NCI-H82 treated with DMSO at 0.1 percent for 48 hours (cell line): ENCODE results near the gene FBLN5.
"Not testable (repeated sequence)": the region's sequence is repeated elsewhere in the genome, so short reads cannot be mapped to it uniquely, and the experiment has no call there.

Experiments used
- DNase-seq: peaks from one replicate; lab custom pipeline; 2025; ENCODE audit not compliant: unreplicated experiment; lab: John Stamatoyannopoulos, UW

The FBLN5 gene

DNA sequence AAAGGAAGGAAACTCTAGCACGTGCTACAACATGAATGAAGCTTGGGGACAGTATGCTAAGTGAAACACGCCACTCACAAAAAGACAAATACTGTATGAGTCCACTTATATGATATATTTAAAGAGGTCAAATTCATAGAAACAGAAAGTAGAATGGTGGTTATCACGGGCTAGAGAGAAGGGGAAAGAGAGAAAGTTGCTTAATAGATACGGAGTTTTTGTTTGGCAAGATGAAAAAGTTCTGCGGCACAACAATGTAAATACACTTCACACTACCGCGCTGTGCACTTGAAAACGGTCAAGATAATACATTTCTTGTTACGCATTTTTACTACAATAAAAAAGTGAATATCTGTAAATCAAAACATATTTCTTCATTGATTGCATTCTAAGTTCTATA, 37.3 kb downstream of the FBLN5 start:
- no peak for DNase-seq

DNA sequence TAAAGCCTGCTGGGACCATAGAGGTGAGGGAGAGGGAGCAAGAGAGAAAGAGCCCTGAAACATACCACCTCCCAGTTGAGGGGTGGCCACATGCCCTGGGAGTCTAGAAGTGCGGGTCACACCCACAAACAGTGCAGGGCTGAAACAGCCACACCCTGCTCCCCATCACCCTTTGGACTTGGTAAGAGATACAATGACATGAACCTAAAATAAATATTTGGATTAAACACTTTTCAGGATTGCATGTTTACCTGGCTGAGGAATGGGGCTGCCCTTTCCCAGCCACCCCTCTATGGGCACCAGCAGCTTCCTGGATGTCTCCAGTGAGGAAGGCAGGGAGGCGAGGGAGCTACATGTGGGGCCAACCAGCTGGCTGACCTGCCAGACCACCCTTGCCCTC, 41.1 kb downstream of the FBLN5 start:
- DNase-seq: no peak

DNA sequence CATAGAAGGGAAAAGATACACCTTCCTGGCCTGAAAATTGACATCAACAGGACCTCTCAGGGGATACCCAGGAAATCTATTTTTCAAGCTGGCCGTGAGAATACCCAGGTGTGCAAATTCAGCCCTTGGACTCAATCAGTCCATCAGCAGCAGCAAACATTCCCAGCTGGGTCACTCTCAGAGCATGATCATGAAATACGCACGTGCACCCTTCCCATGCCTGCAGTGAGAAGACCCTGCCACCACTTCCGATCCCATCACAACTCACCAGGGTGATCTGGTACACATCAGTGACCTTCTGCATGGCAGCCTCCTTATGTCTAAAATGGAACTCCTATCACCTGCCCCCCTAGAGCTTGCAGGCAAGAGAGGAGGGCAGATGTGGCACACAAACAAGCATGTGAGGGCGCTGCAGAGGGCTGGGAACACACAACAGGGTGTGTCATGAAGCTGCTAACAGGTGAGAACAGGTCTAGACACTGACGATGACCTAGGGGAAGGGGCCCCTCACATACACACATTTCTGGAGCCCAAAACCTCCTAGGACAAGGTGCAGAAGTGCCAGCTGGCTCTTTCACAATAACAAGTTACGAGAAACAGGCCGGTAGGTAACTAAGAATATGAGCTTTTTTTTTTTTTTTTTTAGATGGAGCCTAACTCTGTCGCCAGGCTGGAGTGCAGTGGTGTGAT, 42.4 kb downstream of the FBLN5 start:
- no peak for DNase-seq

DNA sequence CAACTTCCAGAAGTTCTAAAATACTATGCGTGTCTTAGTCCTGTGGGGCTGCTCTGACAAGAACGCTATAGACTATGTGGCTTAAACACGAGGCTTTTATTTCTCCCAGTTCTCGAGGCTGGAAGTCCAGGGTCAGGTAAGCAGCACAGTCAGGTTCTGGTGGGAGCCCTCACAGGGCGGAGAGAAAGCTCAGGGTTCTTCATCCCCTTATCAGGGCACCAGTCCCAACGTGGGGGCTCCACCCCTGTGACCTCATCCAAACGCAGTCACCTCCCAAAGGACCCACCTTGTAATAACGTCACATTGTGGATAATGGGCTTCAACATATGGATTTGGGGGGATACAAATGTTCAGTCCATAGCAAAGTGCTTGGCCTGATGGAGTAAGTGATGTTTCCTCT, 43.0 kb downstream of the FBLN5 start:
- no peak for DNase-seq

DNA sequence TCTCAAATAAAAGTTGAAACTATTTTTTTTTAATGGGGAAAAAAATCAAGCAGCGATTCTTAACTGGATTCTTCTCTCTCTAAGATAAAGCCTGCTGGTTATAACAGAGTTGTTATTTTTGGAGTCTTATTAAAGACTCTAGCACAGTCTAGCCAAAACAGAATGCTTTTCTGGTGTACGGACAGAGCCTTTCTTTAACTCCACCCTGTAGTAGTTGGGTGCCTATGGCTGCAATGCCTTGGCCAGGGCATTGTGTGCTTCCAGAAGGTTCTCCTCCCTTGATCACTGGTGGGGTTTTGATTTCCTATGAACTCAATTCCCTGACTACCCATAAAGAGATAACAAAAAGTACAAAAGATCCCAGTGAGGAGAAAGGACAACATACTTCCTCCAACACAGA, 44.4 kb downstream of the FBLN5 start:
- no peak for DNase-seq

DNA sequence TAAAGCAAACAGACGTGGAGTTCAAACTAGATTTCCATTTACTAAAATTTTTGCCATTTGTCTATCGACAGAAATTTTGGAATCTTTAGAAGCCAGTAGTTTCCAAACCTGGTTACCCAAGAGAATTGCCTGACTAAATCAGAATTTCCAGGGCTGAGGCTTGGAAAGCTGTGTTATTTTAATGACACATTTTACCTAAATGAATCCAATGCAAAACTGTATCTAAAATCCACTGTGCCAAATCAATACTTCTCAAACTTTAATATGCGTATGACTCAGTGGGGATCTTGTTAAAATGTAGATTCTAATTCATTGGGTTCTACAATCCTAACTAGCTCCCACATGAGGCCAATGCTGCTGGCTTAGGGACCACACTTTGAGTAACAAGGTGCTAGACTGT, 45.2 kb downstream of the FBLN5 start:
- no peak for DNase-seq

DNA sequence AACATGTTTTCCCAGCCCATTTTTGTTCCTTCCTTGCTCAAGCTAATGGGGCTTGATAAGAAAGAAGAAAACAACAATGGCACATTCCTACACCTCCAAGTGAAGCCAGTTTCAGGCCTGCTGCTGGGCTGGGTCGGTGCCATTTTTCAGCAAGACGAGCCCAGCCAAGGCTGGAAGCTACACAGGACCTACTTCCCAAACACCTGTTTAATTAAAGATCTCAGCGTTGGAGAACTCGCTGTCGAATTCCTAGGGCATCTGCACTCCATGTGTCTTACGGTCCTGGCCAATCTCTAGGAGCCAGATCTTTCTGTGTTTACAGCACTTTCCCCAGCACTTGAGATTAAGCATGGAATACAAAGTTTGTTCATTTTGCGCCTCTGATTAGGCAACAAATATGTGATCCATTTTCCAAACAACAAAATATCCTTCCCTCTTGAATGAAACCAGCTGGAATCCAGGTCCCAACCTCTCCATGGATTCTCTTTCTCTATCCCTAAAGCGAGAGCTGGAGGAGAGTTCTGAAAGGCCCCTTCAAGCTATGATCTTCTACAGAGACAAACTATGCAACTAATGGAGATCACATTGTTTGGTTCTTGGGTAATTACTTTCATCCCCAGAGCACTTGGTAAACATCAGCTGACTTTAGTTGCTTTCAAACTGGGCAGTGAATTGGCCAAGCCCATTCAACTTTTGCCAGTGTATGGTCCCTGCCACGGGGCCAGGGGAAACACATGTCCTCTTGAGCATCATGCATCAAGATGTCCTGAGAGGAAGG, 45.9 kb downstream of the FBLN5 start:
- DNase-seq: no peak

DNA sequence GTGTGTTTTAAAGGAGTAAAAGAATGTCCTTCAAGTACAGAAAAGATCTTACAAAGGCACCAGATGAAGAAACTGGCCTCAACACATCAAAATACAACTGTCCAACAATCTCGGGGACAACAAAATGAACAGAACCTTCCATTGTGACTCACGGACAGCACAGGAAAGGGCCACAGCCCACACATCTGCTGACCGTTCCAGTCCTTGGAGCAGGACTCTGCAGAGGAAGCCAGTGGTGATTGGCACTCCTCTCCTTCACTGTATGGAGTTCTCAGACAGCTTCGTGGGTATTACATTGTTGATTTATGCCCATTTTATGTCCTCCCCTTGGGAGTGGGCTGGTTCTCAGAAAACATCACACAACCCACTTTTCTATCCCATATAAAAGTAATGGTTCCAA, 47.7 kb downstream of the FBLN5 start:
- no peak for DNase-seq

DNA sequence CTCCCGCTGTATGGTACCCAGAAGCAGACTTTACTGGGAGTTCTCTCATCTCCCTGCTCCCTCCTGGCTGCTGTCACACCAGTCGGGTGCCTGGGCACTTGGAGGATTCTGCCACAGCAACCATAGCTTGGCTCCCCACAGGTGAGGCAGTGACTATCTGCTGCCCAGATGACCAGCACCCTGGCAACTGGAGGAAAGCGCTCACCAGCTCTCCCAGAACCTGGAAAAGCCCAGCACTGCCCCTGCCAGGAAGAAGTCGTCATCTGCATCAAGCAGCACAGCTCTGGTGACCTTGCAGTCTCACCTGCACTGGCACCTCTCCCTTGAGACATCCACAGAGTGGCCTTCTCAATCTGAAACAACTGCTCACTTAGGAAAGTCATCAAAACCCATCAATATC, 48.3 kb downstream of the FBLN5 start:
- no peak for DNase-seq

DNA sequence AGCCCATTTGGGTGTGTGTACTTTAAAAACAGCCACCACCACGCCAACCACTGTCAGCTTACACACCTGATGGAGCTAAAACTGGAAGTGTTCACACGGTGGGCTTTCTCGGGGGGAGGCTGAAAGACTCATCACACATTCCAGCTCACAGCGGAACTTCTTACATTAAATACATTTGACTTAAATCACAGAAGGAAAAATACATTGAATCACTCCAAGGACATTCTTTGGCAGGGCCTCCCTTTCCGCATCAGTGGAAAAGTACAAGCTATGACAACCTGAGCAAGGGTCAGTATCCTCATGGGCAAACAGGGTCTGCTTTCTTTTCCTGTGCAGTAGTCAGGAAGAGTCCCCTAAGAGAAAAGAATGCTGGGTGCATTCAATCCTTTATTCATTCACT, 49.1 kb downstream of the FBLN5 start:
- DNase-seq: no peak

DNA sequence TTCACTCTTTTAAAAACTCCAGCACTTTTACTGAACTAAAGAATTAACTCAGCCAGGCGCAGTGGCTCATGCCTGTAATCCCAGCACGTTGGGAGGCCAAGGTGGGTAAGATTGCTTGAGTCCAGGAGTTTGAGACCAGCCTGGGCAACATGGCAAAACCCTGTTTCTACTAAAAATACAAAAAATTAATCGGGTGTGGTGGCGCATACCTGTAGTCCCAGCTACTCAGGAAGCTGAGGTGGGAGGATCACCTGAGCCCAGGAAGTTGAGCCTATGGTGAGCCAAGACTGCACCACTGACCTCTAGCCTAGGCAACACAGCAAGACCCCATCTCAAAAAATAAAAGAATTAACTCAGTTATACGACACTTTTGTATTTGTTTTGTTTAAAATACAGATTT, 49.8 kb downstream of the FBLN5 start:
- DNase-seq: not testable (repeated sequence)

DNA sequence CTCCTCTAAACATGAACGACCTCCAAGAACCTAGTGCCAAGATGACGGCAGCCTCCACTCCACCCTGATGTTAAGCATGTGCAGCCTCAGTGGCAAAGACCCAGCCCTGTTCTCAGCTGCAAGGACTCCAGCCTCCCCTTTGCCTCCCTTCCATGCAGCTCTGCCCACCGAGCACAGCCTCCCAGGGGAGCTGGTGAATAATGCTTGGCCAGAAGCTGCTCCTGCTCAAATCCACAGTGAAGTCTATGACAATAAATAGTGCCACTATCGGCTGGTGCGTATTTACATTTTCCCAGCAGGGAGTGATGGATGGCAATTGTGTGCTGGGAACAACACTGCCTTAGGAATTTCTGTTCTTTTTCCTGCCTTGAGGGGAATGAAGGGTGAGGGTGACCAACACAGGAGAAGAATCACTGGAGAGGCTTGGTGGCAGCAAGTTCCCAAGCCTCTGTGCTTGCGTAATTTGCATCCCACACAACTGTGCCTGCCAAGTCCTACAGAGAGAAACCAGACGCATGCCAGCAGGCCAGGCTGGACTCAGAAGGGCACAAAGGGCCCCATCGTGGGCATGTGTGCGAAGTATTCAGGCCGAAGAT, 50.3 kb downstream of the FBLN5 start:
- DNase-seq: no peak

DNA sequence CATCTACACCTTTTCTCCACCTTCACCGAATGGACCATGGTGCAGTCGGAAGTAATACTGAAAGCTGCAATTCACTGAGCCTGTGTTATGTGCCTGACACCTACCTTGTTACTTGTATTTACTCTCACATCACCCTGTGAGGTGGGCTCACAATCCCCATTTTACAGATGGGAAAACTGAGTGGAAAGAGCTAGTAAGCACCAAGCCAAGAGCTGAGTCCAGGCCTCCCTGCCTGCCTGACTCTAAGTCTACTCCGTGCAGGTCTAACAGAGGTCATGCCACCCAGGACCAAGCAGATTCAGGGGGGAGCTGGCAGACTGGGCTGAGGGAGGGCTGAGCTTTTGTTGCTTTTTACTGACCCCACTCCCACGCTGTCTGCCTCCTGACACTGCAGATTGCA, 51.1 kb downstream of the FBLN5 start:
- DNase-seq: no peak

DNA sequence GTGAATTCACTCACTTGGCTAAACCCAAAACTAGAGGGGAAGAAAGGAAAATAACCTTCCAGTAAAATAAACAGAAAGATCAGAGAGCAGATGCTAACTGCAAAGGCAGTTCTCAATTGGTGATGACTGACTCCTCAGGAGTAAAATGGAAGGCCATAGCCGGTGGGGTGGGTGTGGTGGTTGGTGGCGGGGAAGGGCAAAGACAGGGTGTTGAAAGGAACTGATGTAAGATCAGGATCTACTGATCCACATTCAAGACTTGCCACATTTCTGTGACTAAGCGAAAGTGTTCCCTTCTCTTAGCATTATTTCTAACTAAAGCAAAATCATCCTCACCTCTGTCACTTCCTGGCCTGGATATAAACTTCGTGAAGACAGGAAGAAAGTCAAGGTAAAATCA, 53.8 kb downstream of the FBLN5 start:
- DNase-seq: no peak

DNA sequence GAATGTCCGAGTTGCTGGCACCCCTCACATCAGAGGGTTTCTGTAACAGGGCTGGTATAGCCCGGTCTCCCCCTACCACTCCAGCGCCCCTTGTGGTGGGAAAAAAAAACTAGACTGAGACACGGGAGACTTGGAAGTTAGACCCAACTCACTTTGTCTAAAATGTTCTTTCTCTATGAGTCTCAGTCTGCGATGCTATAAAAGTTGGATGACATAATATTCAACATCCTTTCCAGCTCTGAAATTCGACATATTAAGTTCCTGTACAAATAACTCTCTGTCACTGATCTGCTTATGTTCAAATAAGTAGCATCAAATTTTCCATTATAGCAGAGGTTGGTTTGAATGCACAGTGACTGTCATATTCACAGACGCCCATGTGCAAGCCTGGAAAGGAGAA, 54.5 kb downstream of the FBLN5 start:
- no peak for DNase-seq

DNA sequence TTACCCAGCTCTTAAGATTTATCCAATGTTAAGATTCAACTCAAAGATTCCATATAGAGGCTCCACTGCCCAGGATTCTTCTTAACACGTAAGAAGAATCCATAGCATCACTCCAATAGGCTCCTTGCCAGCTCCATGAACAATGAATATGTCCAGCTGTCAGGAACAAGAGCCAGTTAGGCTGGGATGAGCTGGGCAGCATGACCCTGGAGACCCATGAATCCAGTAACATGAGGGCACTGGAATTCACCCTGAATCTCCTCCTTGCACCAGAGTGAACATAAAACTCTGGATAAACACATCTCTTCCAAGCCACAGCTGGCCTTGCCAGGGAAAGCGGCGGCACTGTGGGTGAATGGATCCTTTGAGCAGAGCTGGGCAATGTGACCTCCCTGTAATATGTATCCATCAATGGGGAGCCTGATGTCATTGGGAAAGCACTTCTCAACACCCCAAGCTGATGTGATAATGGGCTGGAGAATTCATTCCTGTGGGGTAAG, 55.7 kb downstream of the FBLN5 start:
- no peak for DNase-seq

DNA sequence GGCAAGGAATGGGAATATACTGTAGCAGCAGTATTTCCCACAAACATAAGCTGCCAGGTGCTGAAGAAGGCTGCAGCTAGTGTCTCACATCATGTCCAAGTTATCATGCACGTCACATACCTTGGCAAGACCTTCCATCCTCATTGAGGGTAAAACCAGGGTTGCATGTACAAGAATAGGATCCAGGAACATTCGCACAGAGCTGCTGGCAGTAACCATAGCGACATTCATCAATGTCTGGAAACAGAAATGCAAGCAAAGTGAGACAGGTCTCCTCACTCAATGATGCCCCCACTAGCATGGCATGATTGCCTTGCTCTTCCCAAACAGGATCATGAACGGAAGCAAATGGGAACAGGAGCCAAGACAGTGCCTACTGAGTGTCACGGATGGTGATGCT, 56.4 kb downstream of the FBLN5 start:
- DNase-seq: no peak

DNA sequence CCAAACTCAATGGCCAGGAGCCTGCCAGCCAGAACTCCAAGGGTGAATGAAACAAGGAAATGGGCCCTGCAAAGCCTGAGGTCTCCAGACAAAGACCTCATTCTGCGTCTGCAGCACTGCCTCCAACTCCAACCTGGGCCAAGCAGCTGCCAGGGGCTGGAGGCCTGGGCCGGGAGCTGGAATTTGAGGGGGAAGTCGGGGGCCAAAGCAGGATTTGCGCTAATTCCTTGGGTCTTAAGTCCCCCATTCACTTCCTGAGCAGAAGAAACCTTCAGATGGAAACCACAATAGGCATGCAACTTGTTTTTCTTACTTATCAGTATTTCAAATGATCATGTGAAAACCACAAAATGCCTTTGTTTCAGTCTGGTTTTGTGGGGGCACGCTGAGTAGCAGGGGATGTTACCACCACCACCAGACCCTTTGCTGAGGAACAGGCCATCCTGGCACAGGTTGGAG, 57.2 kb downstream of the FBLN5 start:
- no peak for DNase-seq

DNA sequence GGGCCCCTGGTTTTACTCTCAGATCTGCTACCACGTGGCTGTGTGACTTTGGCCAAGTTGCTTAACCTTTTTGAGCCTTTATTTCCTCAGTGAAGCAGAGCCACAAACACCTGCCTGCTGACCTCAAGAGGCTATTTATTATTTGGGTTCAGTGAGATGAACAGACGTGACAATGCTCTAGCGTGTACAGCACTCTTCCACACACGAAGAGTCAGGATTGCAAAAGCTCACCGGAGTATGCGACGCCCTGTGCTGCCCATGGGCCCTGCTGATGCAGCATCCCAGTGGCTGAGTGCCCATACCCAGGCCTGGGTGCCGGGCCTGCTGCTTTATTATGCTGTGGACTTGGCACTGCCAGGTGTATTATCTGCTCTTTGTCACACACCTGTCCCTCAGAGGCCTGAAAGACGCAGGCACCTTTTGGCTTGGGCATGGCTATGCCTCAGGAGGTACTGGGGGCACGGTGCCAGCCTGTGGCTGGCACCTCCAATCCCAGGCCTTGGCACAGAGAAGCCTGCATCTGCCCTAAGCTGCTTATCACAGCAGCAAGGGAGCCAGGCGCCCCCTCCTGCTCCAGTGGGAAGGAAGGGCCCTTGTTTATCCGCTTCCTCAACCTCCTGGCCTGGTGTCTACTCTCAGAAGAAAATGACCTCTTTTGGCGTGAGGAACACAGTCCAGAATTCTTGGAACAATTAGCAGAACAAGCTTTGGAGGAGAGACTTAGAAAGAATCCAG, 57.9 kb downstream of the FBLN5 start:
- no peak for DNase-seq

DNA sequence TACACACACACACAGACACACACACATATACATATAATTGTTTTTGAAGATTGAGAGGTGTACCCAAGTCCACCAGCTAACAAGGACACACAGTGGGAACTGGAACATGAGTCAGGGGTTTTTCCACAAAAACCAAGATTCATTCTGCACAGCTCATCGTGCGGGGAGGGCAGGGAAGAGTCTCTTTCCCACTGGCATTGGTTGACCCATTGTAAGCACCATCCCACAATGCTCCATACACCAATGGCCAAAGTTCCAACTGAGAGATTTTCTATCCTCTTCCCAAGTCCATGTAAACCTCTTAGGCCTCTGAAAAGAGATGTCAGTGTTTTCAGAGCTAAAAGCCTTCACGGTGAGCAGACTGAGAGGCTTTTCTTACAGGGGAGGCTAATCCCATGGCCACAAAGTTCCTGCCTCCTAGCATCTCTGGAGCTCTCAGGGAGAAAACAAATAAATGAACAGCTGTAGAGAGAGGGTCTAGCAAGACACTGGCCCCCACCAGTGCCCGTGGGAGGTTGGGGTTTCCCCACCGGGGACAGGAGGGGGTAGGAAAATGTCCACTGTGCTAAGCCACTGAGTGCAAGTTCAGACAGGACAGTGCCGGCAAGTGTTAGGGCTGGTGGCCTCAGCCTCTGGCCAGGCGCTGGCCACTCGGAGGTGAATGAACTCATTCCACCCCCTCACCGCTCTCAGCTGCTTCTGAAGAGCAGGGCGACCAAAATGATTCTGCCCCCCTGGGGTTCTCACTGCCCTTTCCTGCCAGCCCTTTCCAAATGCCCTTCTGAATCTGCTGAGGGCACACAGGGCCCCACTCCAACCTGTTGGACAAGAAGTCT, 58.6 kb downstream of the FBLN5 start:
- DNase-seq: peak; percentile 0

DNA sequence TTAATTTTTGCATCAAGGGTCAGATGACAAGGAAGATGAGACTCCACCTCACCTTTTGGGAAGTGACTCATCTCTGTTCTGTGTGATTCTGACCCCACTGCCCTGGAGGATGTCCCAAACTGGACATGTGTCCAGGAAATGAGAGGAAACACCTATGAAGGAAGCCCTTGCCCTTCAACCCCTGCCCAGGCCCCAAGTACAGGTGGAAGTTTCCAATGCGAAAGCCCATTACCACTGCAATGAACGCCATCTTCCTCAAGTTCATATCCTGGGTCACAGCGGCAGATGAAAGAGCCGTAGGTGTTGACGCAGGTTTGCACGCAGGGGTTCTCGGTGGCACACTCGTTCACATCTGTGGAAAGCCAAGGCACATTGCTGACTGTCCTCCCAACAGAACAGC, 60.5 kb downstream of the FBLN5 start:
- DNase-seq: no peak
